CD14-positive monocyte (primary cell): ENCODE data around the gene PRRT3. TPM values are rescaled to one million over a fixed set of nuclear protein-coding genes. Genes with fewer than 3 reads are reported as not detected.

ENCODE experiments used
- DNase-seq, 3 donors: peaks; one replicate each; pipeline ENCODE4 v3.0.0-alpha.2; 2011 to 2022
- H2AFZ ChIP-seq: 2 replicates; pipeline ENCODE4 v1.6.0; 2012; ENCODE audit warnings: mild to moderate bottlenecking, low read depth, low read length, inconsistent platforms; ENCODE audit not compliant: insufficient read depth, poor library complexity, severe bottlenecking
- H3K27ac ChIP-seq, 2 donors: 1 replicate in 1 of 2; 2 replicates in 1 of 2; pipeline ENCODE4 v1.5.1; 2012 to 2013; ENCODE audit warnings: low read length in 2 of 2, control low read depth in 1 of 2, inconsistent platforms in 1 of 2, low read depth in 1 of 2, mild to moderate bottlenecking in 1 of 2
- H3K27me3 ChIP-seq, 2 donors: one replicate each; pipeline versions ENCODE4 v1.6.0 to v1.6.1; 2011 to 2013; ENCODE audit warnings: low read length in 2 of 2; ENCODE audit not compliant: control insufficient read depth in 2 of 2, insufficient read depth in 2 of 2
- H3K36me3 ChIP-seq, 2 donors: replicated peaks in 1 of 2; 1 replicate in 1 of 2; 2 replicates in 1 of 2; pipeline versions ENCODE4 v1.5.1 to v1.6.1; 2012 to 2013; ENCODE audit warnings: low read length in 2 of 2, control low read depth in 1 of 2, inconsistent platforms in 1 of 2, mild to moderate bottlenecking in 1 of 2; ENCODE audit not compliant: insufficient read depth in 2 of 2, control insufficient read depth in 1 of 2
- H3K4me1 ChIP-seq, 2 donors: 1 replicate in 1 of 2; 2 replicates in 1 of 2; pipeline versions ENCODE4 v1.5.1 to v1.6.1; 2012 to 2013; ENCODE audit warnings: low read length in 2 of 2, control low read depth in 1 of 2, inconsistent platforms in 1 of 2, mild to moderate bottlenecking in 1 of 2, moderate library complexity in 1 of 2; ENCODE audit not compliant: insufficient read depth in 2 of 2, control insufficient read depth in 1 of 2
- H3K4me2 ChIP-seq: replicated peaks from 2 replicates; pipeline ENCODE3; 2012; ENCODE audit warnings: low read length, moderate library complexity, mild to moderate bottlenecking; ENCODE audit not compliant: poor library complexity, severe bottlenecking; ENCODE audit errors: extremely low read depth
- H3K4me3 ChIP-seq, 3 experiments: fragments of 200-600 bp in 1 of 3; sonication (generic) in 1 of 3; replicated peaks in 1 of 3; 1 replicate in 2 of 3; 2 replicates in 1 of 3; pipeline ENCODE4 v1.5.1; 2011 to 2013; ENCODE audit warnings: low read length in 3 of 3, mild to moderate bottlenecking in 3 of 3, control low read depth in 2 of 3, low read depth in 2 of 3, inconsistent platforms in 1 of 3, moderate library complexity in 1 of 3
- H3K79me2 ChIP-seq: 2 replicates; pipeline ENCODE4 v1.6.0; 2012; ENCODE audit warnings: mild to moderate bottlenecking, control low read depth, inconsistent platforms, low read length, moderate library complexity; ENCODE audit not compliant: insufficient read depth
- H3K9ac ChIP-seq: 2 replicates; pipeline ENCODE4 v1.6.0; 2017; ENCODE audit warnings: low read length, mild to moderate bottlenecking; ENCODE audit not compliant: insufficient read depth, poor library complexity, severe bottlenecking
- H3K9me3 ChIP-seq, 2 donors: replicated peaks in 1 of 2; 1 replicate in 1 of 2; 2 replicates in 1 of 2; pipeline versions ENCODE4 v1.5.1 to v1.6.1; 2012 to 2013; ENCODE audit warnings: low read length in 2 of 2, control low read depth in 1 of 2; ENCODE audit not compliant: control insufficient read depth in 1 of 2, insufficient read depth in 1 of 2
- H4K20me1 ChIP-seq: 2 replicates; pipeline ENCODE4 v1.6.0; 2012; ENCODE audit warnings: mild to moderate bottlenecking, low read length, control low read depth, moderate library complexity; ENCODE audit not compliant: insufficient read depth
- H3K27ac Mint-ChIP-seq, 7 donors: one replicate each; pipeline ENCODE4 v1.8.0; 2020; ENCODE audit warnings: mild to moderate bottlenecking in 7 of 7, mixed read lengths in 7 of 7, moderate library complexity in 6 of 7, inconsistent platforms in 2 of 7
- H3K27me3 Mint-ChIP-seq, 3 donors: one replicate each; pipeline ENCODE4 v1.8.0; 2021 to 2022; ENCODE audit warnings: low read depth in 3 of 3, mild to moderate bottlenecking in 3 of 3, mixed read lengths in 3 of 3, moderate library complexity in 3 of 3, inconsistent platforms in 1 of 3
- H3K36me3 Mint-ChIP-seq, 2 donors: one replicate each; pipeline ENCODE4 v1.8.0; 2020; ENCODE audit warnings: mixed read lengths in 2 of 2, inconsistent platforms in 1 of 2, mild to moderate bottlenecking in 1 of 2
- H3K4me1 Mint-ChIP-seq: one replicate; pipeline ENCODE4 v1.8.0; 2020; ENCODE audit warnings: mild to moderate bottlenecking, mixed read lengths
- H3K4me3 Mint-ChIP-seq, 2 donors: one replicate each; pipeline ENCODE4 v1.8.0; 2020; ENCODE audit warnings: mild to moderate bottlenecking in 2 of 2, mixed read lengths in 2 of 2, moderate library complexity in 1 of 2
- H3K9me3 Mint-ChIP-seq, 7 donors: one replicate each; pipeline ENCODE4 v1.8.0; 2020 to 2022; ENCODE audit warnings: mixed read lengths in 7 of 7, mild to moderate bottlenecking in 6 of 7, moderate library complexity in 6 of 7, inconsistent platforms in 2 of 7
- CTCF ChIP-seq: fragments of 200-600 bp; IDR thresholded peaks from one replicate; pipeline ENCODE4 v1.8.0; 2022; ENCODE audit warnings: antibody characterized with exemption, mild to moderate bottlenecking
- WGBS: methylation state at CpG from one replicate; pipeline ENCODE4 v1.1.5; 2013; ENCODE audit warnings: missing lambda C conversion rate; ENCODE audit not compliant: insufficient coverage; 5-methylcytosine and 5-hydroxymethylcytosine counted together
- intact Hi-C, 2 donors: fragments of 100-400 bp; cut with micrococcal nuclease; formaldehyde crosslinking; loops; one replicate each; pipeline versions ENCODE4 v1.15.0 to v1.15.1; 2023
- polyA plus RNA-seq, 3 donors: library from polyadenylated mRNA; depleted of rRNA in 1 of 3; unstranded in 2 of 3; stranded (reverse) in 1 of 3; fragments of 300-500 nt in 2 of 3; fragments of >200 nt in 1 of 3; fragmentation: Illumina TruSeq in 2 of 3; gene quantifications; 1 replicate in 2 of 3; 2 replicates in 1 of 3; pipeline ENCODE4 v1.2.3, GENCODE V29; 2012 to 2021

The PRRT3 gene
- polyA plus RNA-seq, 3 donors: 0.11 to 0.57 (median 0.31) TPM

GRCh38 chr3:9946112-9947024, 5.8 kb downstream of the PRRT3 start:
- H3K4me2 ChIP-seq: peak overlapping the region; percentile 79
- intact Hi-C loops: no loop called here
- H2AFZ ChIP-seq: peak overlapping the region; percentile 80
- H3K27ac ChIP-seq: peak overlapping the region in 1 of 2 donors; percentile 53
- H3K4me1 ChIP-seq: peaks cover 7 to 8% of the 10 kb centered on the region in 2 donors
- DNase-seq: peak; percentile 75 to 89 (median 87)
- peaks cover under 1 to 3% of the 10 kb centered on the region in 2 donors for H3K27me3 ChIP-seq
- no peaks in the 10 kb centered on the region for H4K20me1 ChIP-seq
- H3K9me3 ChIP-seq: no peaks in the 10 kb centered on the region
- peak overlapping the region in 5 of 7 donors; percentile 20 to 85 (median 79) for H3K27ac Mint-ChIP-seq
- H3K4me3 Mint-ChIP-seq: peak overlapping the region; percentile 79 to 86
- peaks cover 9 to 21% of the 10 kb centered on the region in 2 donors for H3K36me3 Mint-ChIP-seq
- peak; percentile 75 for TF ChIP-seq CTCF
- peak overlapping the region; percentile 12 to 68 (median 33) for H3K4me3 ChIP-seq
- H3K36me3 ChIP-seq: peaks cover 2 to 16% of the 10 kb centered on the region in 2 donors
- WGBS: 65% methylated on average over 87 of the region's 90 CpGs
- peaks cover 0 to 3% (median 0%) of the 10 kb centered on the region in 7 donors for H3K9me3 Mint-ChIP-seq
- peaks cover 4 to 13% (median 5%) of the 10 kb centered on the region in 3 donors for H3K27me3 Mint-ChIP-seq
- H3K79me2 ChIP-seq: no peaks in the 10 kb centered on the region
- H3K4me1 Mint-ChIP-seq: peaks cover 11% of the 10 kb centered on the region
- peak overlapping the region; percentile 43 for H3K9ac ChIP-seq

GRCh38 chr3:9945358-9945757, 6.8 kb downstream of the PRRT3 start:
- H3K27ac Mint-ChIP-seq: no peak overlapping the region
- Histone ChIP-seq H3K36me3 (peaks cover 2 to 22% of the 10 kb centered on the region in 2 donors), H2AFZ (no peak overlapping the region), H3K9ac (no peak overlapping the region), H3K9me3 (no peaks in the 10 kb centered on the region), H3K4me1 (peaks cover 4 to 8% of the 10 kb centered on the region in 2 donors), H3K27ac (no peak overlapping the region), H4K20me1 (no peaks in the 10 kb centered on the region), H3K4me2 (no peak overlapping the region), H3K4me3 (no peak overlapping the region), H3K27me3 (no peaks in the 10 kb centered on the region), H3K79me2 (no peaks in the 10 kb centered on the region)
- peaks cover 6% of the 10 kb centered on the region for H3K4me1 Mint-ChIP-seq
- DNase-seq: no peak
- peaks cover 0 to 3% (median 0%) of the 10 kb centered on the region in 7 donors for H3K9me3 Mint-ChIP-seq
- WGBS: 100% methylated on average over 3 of the region's 10 CpGs
- H3K4me3 Mint-ChIP-seq: no peak overlapping the region
- TF ChIP-seq CTCF: no peak
- H3K27me3 Mint-ChIP-seq: peaks cover 3 to 6% (median 4%) of the 10 kb centered on the region in 3 donors
- H3K36me3 Mint-ChIP-seq: peaks cover 13 to 27% of the 10 kb centered on the region in 2 donors
- intact Hi-C loops: no loop called here
